Progenitor cell of endocrine pancreas (in vitro differentiated cells): ENCODE data around the gene KAT6B. TPM values are rescaled to one million over a fixed set of nuclear protein-coding genes. Genes with fewer than 3 reads are reported as not detected.

ENCODE experiments used
- DNase-seq: peaks from one replicate; pipeline ENCODE4 v3.0.0; 2021; ENCODE audit warnings: low spot score; ENCODE audit not compliant: unreplicated experiment
- H3K27ac Mint-ChIP-seq: 2 replicates; pipeline ENCODE4 v1.8.0; 2021; ENCODE audit warnings: mild to moderate bottlenecking, moderate library complexity, mixed read lengths
- H3K27me3 Mint-ChIP-seq: 2 replicates; pipeline ENCODE4 v1.8.0; 2021; ENCODE audit warnings: mixed read lengths
- H3K36me3 Mint-ChIP-seq: 2 replicates; pipeline ENCODE4 v1.8.0; 2022; ENCODE audit warnings: mixed read lengths; ENCODE audit not compliant: insufficient read depth
- H3K4me1 Mint-ChIP-seq: 2 replicates; pipeline ENCODE4 v1.8.0; 2021; ENCODE audit warnings: low read depth, mixed read lengths
- H3K4me3 Mint-ChIP-seq: 2 replicates; pipeline ENCODE4 v1.8.0; 2021; ENCODE audit warnings: low read depth, mild to moderate bottlenecking, moderate library complexity, mixed read lengths
- H3K9me3 Mint-ChIP-seq: 2 replicates; pipeline ENCODE4 v1.8.0; 2021; ENCODE audit warnings: low read depth, mixed read lengths
- CTCF ChIP-seq: fragments of 200-600 bp; sonication (generic); IDR thresholded peaks from one replicate; pipeline ENCODE4 v1.5.0; 2021; ENCODE audit warnings: antibody characterized with exemption, mild to moderate bottlenecking; ENCODE audit not compliant: unreplicated experiment
- total RNA-seq: library from RNA; stranded (reverse); gene quantifications from 2 replicates; pipeline ENCODE4 v1.2.1, GENCODE V29; 2021

KAT6B gene
- total RNA-seq, 1 donor from 2014 or later = 75.4 TPM

- no peak for DNase-seq
- H3K36me3 Mint-ChIP-seq = peaks cover 32% of the 10 kb centered on the region
- TF ChIP-seq CTCF = no peak
- H3K4me3 Mint-ChIP-seq = no peak overlapping the region
- H3K9me3 Mint-ChIP-seq = no peaks in the 10 kb centered on the region
- peaks cover 22% of the 10 kb centered on the region for H3K4me1 Mint-ChIP-seq
- no peak overlapping the region for H3K27ac Mint-ChIP-seq
- H3K27me3 Mint-ChIP-seq = no peaks in the 10 kb centered on the region
Observed at GRCh38 chr10:75032813-75033212, 206.4 kb downstream of the KAT6B start.

- H3K4me3 Mint-ChIP-seq = no peak overlapping the region
- no peak for TF ChIP-seq CTCF
- H3K27me3 Mint-ChIP-seq = no peaks in the 10 kb centered on the region
- H3K27ac Mint-ChIP-seq = no peak overlapping the region
- peaks cover 25% of the 10 kb centered on the region for H3K36me3 Mint-ChIP-seq
- DNase-seq = no peak
- no peaks in the 10 kb centered on the region for H3K9me3 Mint-ChIP-seq
- H3K4me1 Mint-ChIP-seq = peaks cover 20% of the 10 kb centered on the region
Observed at GRCh38 chr10:75033399-75034130, 207.2 kb downstream of the KAT6B start.

GRCh38 chr10:75034131-75034512 lies 207.7 kb downstream of the KAT6B start:
- no peak for TF ChIP-seq CTCF
- peaks cover 20% of the 10 kb centered on the region for H3K36me3 Mint-ChIP-seq
- H3K4me3 Mint-ChIP-seq = no peak overlapping the region
- no peak for DNase-seq
- H3K27ac Mint-ChIP-seq = no peak overlapping the region
- H3K4me1 Mint-ChIP-seq = peaks cover 20% of the 10 kb centered on the region
- no peaks in the 10 kb centered on the region for H3K9me3 Mint-ChIP-seq
- H3K27me3 Mint-ChIP-seq = no peaks in the 10 kb centered on the region

- no peaks in the 10 kb centered on the region for H3K27me3 Mint-ChIP-seq
- no peak overlapping the region for H3K27ac Mint-ChIP-seq
- H3K36me3 Mint-ChIP-seq = peaks cover 13% of the 10 kb centered on the region
- no peaks in the 10 kb centered on the region for H3K9me3 Mint-ChIP-seq
- DNase-seq = no peak
- no peak for TF ChIP-seq CTCF
- peaks cover 14% of the 10 kb centered on the region for H3K4me1 Mint-ChIP-seq
- no peak overlapping the region for H3K4me3 Mint-ChIP-seq
Observed at GRCh38 chr10:75034714-75035258, 208.4 kb downstream of the KAT6B start.

GRCh38 chr10:75035975-75036708 lies 209.7 kb downstream of the KAT6B start:
- TF ChIP-seq CTCF = no peak
- DNase-seq = no peak
- H3K36me3 Mint-ChIP-seq = peaks cover 2% of the 10 kb centered on the region
- H3K4me3 Mint-ChIP-seq = no peak overlapping the region
- peaks cover 10% of the 10 kb centered on the region for H3K4me1 Mint-ChIP-seq
- no peaks in the 10 kb centered on the region for H3K9me3 Mint-ChIP-seq
- no peak overlapping the region for H3K27ac Mint-ChIP-seq
- H3K27me3 Mint-ChIP-seq = no peaks in the 10 kb centered on the region
